Fibroblast of mammary gland (primary cell): ENCODE data around the gene SLX9.

Experiments used
- DNase-seq: peaks from one replicate; pipeline ENCODE4 v3.0.0-alpha.2; 2010; ENCODE audit warnings: low read depth
- H3K4me3 ChIP-seq: 2 replicates; pipeline ENCODE4 v1.5.1; 2011; ENCODE audit warnings: low read depth, mild to moderate bottlenecking, low read length, moderate library complexity; ENCODE audit not compliant: control insufficient read depth
- CTCF ChIP-seq: conservative IDR thresholded peaks from 2 replicates; pipeline ENCODE4 v1.5.1; 2011; ENCODE audit warnings: low read depth, low read length, inconsistent platforms; ENCODE audit not compliant: control insufficient read depth, insufficient read depth

SLX9 gene

GRCh38 chr21:44965251-44966022, 25.6 kb downstream of the SLX9 start:
- H3K4me3 ChIP-seq = no peak overlapping the region
- DNase-seq = peak; percentile 80
- no peak for TF ChIP-seq CTCF

- no peak overlapping the region for H3K4me3 ChIP-seq
- no peak for TF ChIP-seq CTCF
- no peak for DNase-seq
Observed at GRCh38 chr21:44966135-44967081, 26.6 kb downstream of the SLX9 start.

- no peak overlapping the region for H3K4me3 ChIP-seq
- TF ChIP-seq CTCF = no peak
- DNase-seq = no peak
Observed at GRCh38 chr21:44967082-44968047, 27.5 kb downstream of the SLX9 start.

GRCh38 chr21:44969066-44969670, 29.3 kb downstream of the SLX9 start:
- DNase-seq = no peak
- H3K4me3 ChIP-seq = no peak overlapping the region
- no peak for TF ChIP-seq CTCF

- no peak overlapping the region for H3K4me3 ChIP-seq
- TF ChIP-seq CTCF = no peak
- DNase-seq = peak; percentile 16
Observed at GRCh38 chr21:44969931-44970755, 30.3 kb downstream of the SLX9 start.
